NCI-H2196 (cell line): ENCODE results near the gene ENAH.
"Not testable (repeated sequence)": the region's sequence is repeated elsewhere in the genome, so short reads cannot be mapped to it uniquely, and the experiment has no call there.

Experiments
- DNase-seq: peaks from one replicate; lab custom pipeline; 2025; ENCODE audit not compliant: unreplicated experiment; lab: John Stamatoyannopoulos, UW

ENAH gene

DNA sequence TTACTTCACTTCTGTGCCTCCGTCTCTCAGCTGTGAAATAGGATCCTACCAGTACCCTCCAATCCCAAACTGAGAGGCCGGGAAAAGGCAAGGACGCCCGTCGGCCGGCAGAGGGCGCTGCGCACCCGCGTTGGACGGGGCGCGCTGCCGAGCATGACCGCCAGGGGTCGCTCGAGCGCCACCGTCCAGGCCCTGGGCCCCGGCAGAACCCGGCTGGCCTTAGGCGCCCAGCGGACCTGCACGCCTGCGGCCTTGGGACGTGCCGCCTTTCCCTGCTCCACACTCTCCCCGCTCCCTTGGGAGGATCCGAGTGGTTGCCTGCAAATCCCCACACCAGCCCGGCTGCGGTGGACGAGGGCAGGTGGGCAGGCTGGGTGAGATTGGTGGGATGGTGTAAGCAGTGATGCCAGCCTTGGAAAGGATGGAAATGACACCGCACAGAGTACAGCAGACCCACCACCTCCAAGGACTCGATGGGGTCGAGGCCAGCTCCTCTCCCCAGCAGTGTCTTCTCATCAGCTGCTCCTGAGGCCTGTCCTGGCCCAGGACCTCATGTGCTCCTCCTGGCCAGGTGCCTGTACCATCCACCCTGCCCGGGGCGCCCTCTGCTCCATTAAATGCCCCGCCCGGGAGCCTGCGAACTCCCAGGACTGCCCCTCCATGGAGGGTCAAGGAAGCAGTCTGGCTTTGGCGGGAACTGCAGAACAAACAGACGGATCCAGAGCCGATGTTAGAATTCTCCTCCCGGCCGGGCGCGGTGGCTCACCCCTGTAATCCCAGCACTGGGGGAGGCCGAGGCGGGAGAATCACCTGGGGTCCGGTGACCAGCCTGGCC is 177.7 kb downstream of the ENAH start:
- peak; percentile 78 for DNase-seq

DNA sequence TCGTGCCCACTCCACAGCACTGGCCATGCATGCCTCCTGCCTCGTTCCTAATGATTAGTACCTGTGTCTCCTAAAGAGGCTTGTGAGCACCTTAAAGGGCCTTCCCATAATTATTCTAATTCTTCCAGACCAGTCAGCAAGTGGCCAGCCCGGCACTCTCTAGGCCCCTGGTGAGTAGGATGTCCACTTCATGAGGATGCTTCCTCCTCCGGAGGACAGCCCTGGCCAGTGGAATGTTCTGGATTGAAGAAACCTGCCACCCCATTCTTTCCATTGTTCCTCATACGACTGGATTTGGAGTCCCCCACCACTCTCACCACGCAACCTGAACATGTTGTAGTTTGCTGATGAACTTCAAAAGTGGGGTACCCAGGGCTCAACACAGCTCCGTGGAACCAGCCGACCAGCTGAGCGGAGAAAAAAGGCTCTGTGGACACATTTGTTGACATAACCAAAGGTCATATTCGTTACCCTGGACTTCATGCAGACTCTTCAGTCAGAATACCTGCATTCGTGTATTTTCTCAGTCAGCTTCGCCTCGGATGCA is 178.4 kb downstream of the ENAH start:
- DNase-seq = no peak

DNA sequence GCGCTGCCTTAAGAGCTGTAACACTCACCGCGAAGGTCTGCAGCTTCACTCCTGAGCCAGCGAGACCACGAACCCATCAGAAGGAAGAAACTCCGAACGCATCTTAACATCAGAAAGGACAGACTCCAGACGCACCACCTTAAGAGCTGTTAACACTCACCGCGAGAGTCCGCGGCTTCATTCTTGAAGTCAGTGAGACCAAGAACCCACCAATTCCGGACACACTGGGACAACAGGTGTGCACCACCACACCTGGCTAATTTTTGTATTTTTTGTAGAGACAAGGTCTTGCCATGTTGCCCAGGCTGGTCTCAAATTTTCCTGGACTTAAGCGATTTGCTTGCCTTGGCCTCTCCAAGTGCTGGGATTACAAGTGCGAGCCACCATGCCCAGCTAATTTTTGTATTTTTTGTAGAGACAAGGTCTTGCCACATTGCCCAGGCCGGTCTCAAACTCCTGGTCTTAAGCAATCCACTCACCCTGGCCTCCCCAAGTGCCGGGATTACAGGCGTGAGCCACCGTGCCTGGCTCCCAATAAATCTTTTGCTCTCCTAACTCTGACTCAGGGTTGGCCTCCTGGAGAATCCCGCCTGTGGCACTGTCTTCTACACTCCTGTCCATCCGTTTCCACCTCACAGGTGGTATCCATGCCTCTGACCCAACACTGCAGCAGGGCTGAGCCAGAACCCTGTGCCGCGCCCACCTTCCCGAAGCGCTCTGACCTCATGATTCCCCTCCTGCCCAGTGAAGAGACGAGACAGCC is 179.1 kb downstream of the ENAH start:
- not testable (repeated sequence) for DNase-seq

DNA sequence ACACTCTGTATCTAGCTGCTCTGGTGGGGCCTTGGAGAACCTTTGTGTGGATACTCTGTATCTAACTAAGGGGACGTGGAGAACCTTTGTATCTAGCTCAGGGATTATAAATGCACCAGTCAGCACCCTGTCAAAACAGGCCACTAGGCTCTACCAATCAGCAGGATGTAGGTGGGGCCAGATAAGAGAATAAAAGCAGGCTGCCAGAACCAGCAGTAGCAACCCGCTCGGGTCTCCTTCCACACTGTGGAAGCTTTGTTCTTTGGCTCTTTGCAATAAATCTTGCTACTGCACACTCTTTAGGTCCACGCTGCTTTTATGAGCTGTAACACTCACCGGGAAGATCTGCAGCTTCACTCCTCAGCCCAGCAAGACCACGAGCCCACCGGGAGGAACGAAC is 179.7 kb downstream of the ENAH start:
- not testable (repeated sequence) for DNase-seq

DNA sequence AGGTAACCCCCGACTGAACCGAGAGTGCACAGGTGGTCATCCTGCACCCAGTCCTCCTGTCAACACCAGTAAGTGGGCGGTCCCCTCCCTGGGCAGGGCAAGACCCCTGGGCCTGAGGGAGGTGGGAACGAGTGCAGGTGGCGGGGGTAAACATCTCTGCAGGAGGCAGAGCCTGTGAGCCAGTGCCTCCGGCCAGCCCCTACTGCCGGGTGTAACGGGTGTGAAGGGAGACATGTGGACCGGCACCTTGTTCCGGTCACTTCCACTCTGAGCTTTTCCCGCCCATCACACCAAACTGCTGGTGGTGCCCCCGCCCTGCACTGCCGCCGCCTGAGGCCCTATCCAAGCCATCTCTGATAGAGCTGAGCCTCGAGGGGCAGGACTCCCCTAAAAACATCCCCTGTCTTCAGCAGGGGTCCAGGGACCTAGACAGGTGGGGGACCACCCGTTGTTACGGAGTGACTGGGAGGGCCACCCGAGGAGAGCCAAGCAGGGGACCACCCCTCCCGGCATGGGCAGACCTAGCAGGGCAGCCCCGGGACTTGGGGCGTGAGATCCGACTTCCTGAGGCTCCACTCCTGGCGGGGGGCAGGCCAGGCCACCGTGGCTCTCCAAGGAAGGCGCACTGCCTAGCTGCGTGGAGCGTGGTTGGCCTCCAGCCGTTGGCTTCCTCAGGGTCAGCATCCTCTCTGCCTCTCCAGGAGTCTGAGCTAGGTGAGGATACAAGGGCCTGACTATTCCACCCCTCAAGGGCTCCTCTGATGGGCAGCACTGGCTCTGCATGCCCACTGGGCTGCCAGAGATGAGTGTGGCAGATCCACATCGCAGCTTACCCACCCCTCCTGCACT is 181.2 kb downstream of the ENAH start:
- no peak for DNase-seq

DNA sequence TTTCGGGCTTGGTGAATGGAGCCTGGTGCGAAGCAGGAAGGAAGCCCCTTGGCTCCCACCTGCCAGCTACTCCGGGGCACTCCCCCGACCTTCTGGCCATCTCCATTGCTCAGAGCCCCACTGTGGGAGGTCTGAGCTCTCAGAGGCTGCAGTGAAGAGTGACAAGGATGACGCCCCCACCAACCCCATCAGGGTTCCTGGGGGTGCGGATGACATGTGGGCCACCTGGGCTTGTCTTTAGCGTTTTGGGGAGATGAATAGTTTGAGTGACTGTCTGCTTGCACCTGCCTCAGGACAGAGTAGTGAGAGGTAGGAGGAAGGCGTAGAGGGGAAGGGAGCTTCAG is 181.8 kb downstream of the ENAH start:
- DNase-seq = no peak

GRCh38 chr1:225470211-225471108 is 182.5 kb downstream of the ENAH start:
- DNase-seq = no peak

- no peak for DNase-seq
Measured at GRCh38 chr1:225469051-225469450, 183.9 kb downstream of the ENAH start.

DNA sequence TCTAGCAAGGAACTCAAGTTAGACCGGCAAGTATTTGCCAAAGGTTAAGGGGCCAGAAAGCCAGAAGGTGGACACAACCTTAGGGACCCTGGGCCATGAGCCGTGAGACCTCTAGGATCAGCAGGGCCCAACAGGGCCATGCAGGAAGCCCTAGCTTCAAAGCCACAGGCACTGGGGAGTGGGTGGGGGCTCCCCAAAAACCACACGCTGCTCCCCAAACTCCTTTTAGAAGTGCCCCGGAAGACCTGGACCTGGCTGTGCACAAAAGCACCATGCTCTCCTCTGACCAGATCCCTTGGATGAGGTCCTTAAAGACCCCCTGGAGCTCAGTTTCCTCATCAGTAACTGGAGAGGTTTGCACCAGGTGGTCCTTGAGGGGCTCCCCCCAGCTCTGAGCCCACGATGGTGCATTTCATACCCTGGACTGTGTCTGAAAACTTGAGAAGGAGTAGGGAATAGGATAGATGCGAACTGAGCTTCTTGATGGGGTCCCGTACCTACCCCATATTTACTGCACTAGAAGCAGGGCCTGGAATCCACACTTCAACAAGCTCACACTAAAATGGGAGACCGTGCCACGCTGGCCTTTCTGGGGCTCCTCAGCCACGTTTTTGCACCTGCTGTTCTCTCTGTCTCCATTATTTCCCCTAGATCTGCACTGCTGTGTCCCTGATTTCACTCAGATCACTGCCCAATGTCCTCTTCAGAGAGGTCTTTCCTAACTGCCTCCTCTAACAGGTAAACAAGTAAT is 184.5 kb downstream of the ENAH start:
- no peak for DNase-seq

DNA sequence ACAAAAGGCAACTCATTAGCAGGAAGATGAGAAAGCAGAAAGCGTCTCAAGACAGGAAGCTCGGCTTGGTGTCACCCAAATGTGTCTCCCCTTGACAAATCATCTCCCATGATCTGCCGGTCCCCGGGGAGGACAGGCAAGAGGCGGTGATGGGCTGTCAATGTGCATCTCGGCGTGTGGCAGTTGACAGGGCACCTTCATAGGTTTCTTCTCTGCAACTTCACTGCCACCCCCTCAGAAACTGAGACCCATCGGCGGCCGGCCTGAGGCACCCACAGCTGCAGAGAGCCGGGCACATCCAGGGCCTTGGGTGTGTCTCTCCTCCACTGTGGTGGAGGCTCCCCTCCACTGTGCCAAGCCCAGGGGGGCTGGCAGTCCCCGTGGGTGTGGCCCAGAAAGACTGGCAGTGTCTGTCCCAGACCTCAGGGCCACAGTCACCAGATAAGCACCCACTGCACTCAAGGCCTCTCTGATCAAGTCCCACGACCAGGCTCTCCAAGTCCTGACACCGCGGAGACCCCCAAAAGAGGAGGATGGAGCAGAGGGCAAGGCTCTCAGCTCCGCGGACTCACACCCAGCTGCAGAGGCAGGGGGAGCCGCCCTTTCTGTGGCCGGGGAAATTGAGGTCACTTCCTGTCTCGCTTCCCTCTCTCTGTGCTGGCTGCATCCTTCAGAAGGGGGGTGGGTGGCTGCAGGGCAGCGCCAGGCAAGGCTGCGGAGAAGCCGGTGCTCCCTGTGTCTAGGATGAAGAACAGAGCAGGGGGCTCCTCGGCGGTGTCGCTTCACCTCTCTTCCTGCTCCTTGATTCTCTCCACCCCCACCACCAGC is 185.5 kb downstream of the ENAH start:
- DNase-seq = no peak

- DNase-seq = no peak
Measured at GRCh38 chr1:225466848-225467192, 186.1 kb downstream of the ENAH start.

DNA sequence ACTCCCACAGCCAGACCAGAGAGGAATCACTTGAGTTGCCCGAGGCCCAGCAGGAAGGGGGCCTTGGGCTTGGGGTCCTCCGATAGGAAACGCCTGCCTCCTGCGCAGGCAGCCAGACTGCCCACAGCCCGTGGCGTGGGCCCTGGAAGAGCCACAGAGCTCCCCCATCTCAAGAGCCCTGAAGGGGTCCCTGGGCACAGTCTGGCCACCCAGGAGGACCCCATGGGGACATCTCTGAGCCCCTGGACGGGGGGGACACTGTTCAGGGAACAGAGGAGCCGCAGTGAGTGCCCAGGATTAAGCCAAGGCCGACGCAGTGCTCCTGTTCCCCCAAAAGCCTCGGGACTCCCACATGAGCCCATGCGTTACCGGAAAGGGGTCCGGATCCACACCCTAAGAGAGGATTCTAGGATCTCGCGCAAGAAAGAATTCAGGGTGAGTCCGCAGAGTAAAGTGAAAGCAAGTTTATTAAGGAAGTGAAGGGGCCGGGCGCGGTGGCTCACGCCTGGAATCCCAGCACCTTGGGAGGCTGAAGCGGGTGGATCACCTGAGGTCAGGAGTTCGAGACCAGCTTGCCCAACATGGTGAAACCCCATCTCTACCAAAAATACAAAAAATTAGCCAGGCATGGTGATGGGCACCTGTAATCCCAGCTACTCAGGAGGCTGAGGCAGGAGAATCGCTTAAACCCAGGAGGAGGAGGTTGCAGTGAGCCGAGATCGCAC is 187.0 kb downstream of the ENAH start:
- no peak for DNase-seq

DNA sequence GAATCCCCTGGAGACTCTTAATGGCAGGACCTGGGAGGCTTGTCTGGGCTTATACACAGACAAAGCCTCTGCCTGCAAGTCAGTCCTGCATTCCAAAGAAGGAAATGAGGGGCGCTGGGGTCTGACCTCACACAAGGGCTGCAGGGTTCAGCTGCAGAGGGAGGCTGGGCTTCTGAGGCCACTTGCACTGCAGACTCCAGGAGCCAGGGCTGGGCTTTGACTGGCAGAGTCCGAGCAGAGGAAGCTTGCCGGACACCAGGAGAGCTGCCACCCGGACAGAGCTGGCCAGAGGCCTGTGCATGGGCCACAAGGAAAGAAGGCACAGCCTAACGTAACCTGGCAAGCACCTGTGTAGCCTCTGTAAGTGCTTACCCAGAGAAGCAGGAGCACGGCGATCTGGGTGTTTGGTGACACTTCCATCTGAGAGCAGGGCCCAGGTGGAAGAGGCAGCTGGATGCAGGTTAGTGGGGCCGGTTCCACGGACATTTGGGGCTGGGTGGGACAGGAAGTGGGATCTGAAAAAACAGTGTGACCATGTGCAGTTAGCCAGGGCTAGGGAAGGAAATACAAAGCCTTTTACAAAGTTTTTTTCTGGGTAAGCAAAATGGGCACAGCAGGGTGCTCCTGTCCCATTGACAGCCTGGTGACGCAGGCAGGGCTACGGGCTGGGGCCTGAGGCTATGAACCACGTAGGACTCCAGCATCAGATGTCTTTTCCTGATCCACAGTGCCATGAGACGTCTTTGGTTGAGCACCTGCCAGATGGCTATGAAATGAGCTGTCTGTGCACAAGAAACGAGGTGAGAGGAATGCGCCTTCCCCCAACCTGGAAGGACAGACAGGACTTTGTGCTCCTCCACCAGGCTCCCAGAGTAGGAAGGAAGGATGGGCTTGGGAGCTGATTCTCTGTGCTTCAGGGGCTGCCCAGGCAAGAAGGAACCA is 187.8 kb downstream of the ENAH start:
- no peak for DNase-seq

DNA sequence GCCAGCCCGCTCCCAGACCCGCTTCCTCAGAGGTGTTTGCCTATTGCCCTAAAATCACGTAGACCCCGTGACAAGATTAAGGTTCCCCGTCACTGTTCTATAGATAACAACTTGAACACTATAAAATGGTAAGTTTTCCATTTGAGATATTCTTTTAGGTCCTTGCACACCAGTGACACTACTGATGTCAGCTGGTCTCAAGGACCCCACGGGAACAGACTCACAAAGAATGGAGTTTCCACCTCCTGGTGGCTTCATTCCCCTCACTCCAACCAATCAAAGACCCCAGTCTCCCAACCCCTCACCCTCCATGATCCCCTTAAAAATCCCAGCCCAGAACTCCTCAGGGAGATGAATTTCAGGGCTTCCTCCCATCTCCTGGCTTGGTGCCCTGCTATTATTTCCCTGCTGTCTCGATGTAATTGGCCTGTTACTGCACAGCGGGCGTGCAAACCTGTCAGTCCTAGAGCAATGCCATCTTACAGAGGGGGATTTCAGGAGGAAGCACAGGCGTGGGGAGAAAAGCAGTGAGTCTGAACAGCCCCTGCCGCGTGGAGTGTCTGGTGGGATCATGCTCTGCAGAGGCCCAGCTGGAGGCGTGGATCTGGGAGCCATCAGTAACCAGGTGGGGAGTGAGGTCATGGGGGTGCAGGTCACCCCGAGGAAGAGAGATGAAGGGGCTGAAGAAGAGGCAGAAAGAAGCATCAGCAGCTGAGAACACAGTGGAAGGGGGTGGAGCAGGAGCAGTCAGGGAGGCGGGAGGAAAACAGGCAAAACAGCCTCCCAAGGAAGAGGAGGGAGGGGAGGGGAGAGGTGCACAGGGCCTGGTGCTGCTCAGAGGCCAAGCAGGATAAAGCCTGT is 190.0 kb downstream of the ENAH start:
- DNase-seq = peak; percentile 44

DNA sequence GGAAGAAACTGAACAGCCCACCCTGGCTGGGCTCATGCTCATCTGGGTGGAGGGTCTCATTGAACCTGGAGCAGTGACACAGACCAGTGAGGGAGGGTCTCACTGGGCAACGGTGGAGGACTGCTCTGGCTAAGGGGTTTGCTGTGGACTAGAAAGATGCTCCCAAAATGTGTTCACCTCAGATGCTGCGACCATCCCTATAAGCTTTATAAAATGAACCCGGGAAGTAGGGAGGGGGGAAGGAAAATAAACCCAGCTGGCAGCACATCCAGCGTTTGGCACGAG is 190.6 kb downstream of the ENAH start:
- peak; percentile 27 for DNase-seq
